Ovary (tissue), 9 donors: ENCODE measurements around the gene SOCS1. TPM values are rescaled to one million over a fixed set of nuclear protein-coding genes. Genes with fewer than 3 reads are reported as not detected.

Source experiments
- DNase-seq, 5 donors: peaks; one replicate each; pipeline ENCODE4 v3.0.0-alpha.2; 2019 to 2020
- H3K27ac ChIP-seq, 2 donors: fragments of 200-600 bp; one replicate each; pipeline versions ENCODE4 v1.5.1 to v1.8.0; 2019 to 2022
- H3K27me3 ChIP-seq: fragments of 200-600 bp; one replicate; pipeline ENCODE4 v1.8.0; 2022
- H3K36me3 ChIP-seq: fragments of 200-600 bp; sonication (generic); one replicate; pipeline ENCODE4 v1.5.1; 2019
- H3K4me1 ChIP-seq: one replicate; pipeline ENCODE4 v1.8.1; 2013; ENCODE audit warnings: mild to moderate bottlenecking, moderate library complexity; ENCODE audit not compliant: insufficient read depth
- H3K4me3 ChIP-seq: fragments of 200-600 bp; sonication (generic); one replicate; pipeline ENCODE4 v1.5.1; 2017
- H3K9me3 ChIP-seq, 2 donors: fragments of 200-600 bp in 1 of 2; sonication (generic) in 1 of 2; one replicate each; pipeline versions ENCODE4 v1.5.1 to v1.8.1; 2013 to 2019; ENCODE audit warnings: mild to moderate bottlenecking in 1 of 2, moderate library complexity in 1 of 2
- CTCF ChIP-seq, 3 donors: fragments of 450-650 bp in 2 of 3; fragments of 200-600 bp in 1 of 3; IDR thresholded peaks; one replicate each; pipeline versions ENCODE4 v1.5.1 to v1.8.0; 2016 to 2022; ENCODE audit warnings: antibody characterized with exemption in 3 of 3, mild to moderate bottlenecking in 1 of 3
- EP300 ChIP-seq: sonication (generic); formaldehyde crosslinking; IDR thresholded peaks from one replicate; pipeline ENCODE4 v1.6.1; 2017; ENCODE audit warnings: antibody characterized with exemption
- POLR2A ChIP-seq: fragments of 450-650 bp; IDR thresholded peaks from one replicate; pipeline ENCODE4 v1.6.1; 2017; ENCODE audit warnings: antibody characterized with exemption, mild to moderate bottlenecking, moderate library complexity
- whole genome bisulfite sequencing, 3 donors: extraction: QIAGEN DNeasy Blood & Tissue Kit in 1 of 3; methylation state at CpG; one replicate each; pipeline versions ENCODE4 v1.1.5 to v1.1.7; 2013 to 2017; 5-methylcytosine and 5-hydroxymethylcytosine counted together
- intact Hi-C, 4 donors: fragments of 100-400 bp; cut with DNase I; formaldehyde crosslinking; loops; one replicate each; pipeline versions ENCODE4 v1.11.0 to v1.15.1; 2022 to 2023
- polyA plus RNA-seq, 2 donors: library from polyadenylated mRNA; stranded (reverse); fragments of 200-250 nt in 1 of 2; fragments of 350-450 nt in 1 of 2; fragmentation: Illumina TruSeq in 1 of 2; extraction: RNeasy Lipid Tissue Mini Kit (QIAGEN cat#74804) in 1 of 2; gene quantifications; one replicate each; pipeline ENCODE4 v1.2.3, GENCODE V29; 2013 to 2014
- total RNA-seq, 7 donors: library from RNA; depleted of rRNA in 2 of 7; stranded (reverse); fragments of >200 nt in 2 of 7; fragmentation: NEBNext Ultra II Directional in 3 of 7; extraction: Animal tissue kit (Norgen Biotek cat#: 25700) in 3 of 7; gene quantifications; one replicate each; pipeline versions ENCODE4 v1.1.0 to v1.2.4, GENCODE V29; 2016 to 2023
- donor health status: DM: no; HTN: no; CAD: no; lungs with moderate emphysema.
- donor health status: DM: no; HTN: no; CAD: no.
- donor health status: Bipolar disorder and iron deficiency.
- donor health status: DM: yes; HTN: yes; CAD: no.
- donor health status: DM: no; HTN: no; CAD: no.
- donor health status: DM: yes; HTN: yes; CAD: no.

Gene SOCS1
- total and polyA plus RNA-seq, 9 donors, result 1.1 to 42.7 (median 8.3) TPM

- Histone ChIP-seq H3K27me3 (no peaks in the 10 kb centered on the region), H3K4me1 (no peaks in the 10 kb centered on the region), H3K9me3 (no peaks in the 10 kb centered on the region), H3K27ac (no peak overlapping the region), H3K36me3 (no peaks in the 10 kb centered on the region), H3K4me3 (no peak overlapping the region)
- no peak for TF ChIP-seq CTCF (IDR thresholded peaks at IDR 0.05)
- TF ChIP-seq EP300, result no peak
- TF ChIP-seq POLR2A, result no peak
- intact Hi-C loops, result no loop called here
- no peak for DNase-seq
- 73 to 82% (median 80%) methylated on average over 9 to 10 of the region's 10 CpGs for WGBS, 3 donors
These were observed 19.3 kb downstream of the SOCS1 start for GRCh38 chr16:11236461-11237254.

- H3K9me3 ChIP-seq, result no peaks in the 10 kb centered on the region
- TF ChIP-seq EP300 (no peak), CTCF (IDR thresholded peaks at IDR 0.05) (no peak)
- no peak for DNase-seq
- no peak overlapping the region for H3K27ac ChIP-seq
- no peaks in the 10 kb centered on the region for H3K27me3 ChIP-seq
- H3K36me3 ChIP-seq, result no peaks in the 10 kb centered on the region
- no peak overlapping the region for H3K4me3 ChIP-seq
- H3K4me1 ChIP-seq, result no peaks in the 10 kb centered on the region
- WGBS, 3 donors, result 90 to 92% (median 91%) methylated on average over 5 of the region's 5 CpGs
- intact Hi-C loops, result no loop called here
These were observed 20.4 kb downstream of the SOCS1 start for GRCh38 chr16:11235703-11235991.

- DNase-seq, result no peak
- TF ChIP-seq CTCF (IDR thresholded peaks at IDR 0.05) (no peak), EP300 (no peak), POLR2A (no peak)
- Histone ChIP-seq H3K9me3 (no peaks in the 10 kb centered on the region), H3K36me3 (no peaks in the 10 kb centered on the region), H3K27ac (no peak overlapping the region), H3K27me3 (no peaks in the 10 kb centered on the region), H3K4me1 (no peaks in the 10 kb centered on the region), H3K4me3 (no peak overlapping the region)
- intact Hi-C loops, result no loop called here
- 91 to 94% (median 92%) methylated on average over 13 of the region's 13 CpGs for WGBS, 3 donors
These were observed 20.9 kb downstream of the SOCS1 start for GRCh38 chr16:11234884-11235702.

- intact Hi-C loops, result no loop called here
- WGBS, 3 donors, result 87 to 95% (median 89%) methylated on average over 8 of the region's 8 CpGs
- no peak overlapping the region for H3K27ac ChIP-seq
- H3K4me1 ChIP-seq, result no peaks in the 10 kb centered on the region
- no peak overlapping the region for H3K4me3 ChIP-seq
- no peaks in the 10 kb centered on the region for H3K27me3 ChIP-seq
- no peak for DNase-seq
- TF ChIP-seq EP300 (no peak), CTCF (IDR thresholded peaks at IDR 0.05) (no peak), POLR2A (no peak)
- H3K36me3 ChIP-seq, result no peaks in the 10 kb centered on the region
- no peaks in the 10 kb centered on the region for H3K9me3 ChIP-seq
These were observed 22.2 kb downstream of the SOCS1 start for GRCh38 chr16:11233727-11234376.
